CD4-positive, alpha-beta T cell treated with Interleukin-6 at 100 ng/mL for 8 hours (primary cell): Measurements from ENCODE around the gene WDR38.

ENCODE experiments used
- DNase-seq: peaks from one replicate; pipeline ENCODE4 v3.0.0-alpha.2; 2020; ENCODE audit warnings: mixed read lengths, low spot score

WDR38 gene

DNA sequence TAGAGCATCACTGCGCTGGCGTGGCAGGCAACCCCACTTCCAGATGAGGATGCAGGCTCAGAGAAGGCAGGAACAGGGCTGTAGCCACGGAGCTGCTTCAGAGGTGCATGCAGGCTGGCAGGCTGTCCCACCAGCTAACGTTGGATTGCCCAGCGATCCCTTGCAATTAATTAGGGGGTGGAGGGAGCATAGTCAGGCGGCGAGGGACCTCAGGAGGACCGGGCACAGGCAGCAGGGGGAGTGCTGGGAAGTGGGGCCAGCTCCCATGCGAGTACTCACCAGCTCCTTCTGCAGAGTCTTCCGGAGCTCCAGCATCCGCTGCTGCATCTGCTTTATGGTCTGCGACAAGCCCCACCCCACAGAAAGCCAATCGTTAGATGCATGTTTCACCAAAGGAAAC lies 29.0 kb downstream of the WDR38 start:
- no peak for DNase-seq

GRCh38 chr9:124884376-124884775 lies 31.1 kb downstream of the WDR38 start:
- no peak for DNase-seq

DNA sequence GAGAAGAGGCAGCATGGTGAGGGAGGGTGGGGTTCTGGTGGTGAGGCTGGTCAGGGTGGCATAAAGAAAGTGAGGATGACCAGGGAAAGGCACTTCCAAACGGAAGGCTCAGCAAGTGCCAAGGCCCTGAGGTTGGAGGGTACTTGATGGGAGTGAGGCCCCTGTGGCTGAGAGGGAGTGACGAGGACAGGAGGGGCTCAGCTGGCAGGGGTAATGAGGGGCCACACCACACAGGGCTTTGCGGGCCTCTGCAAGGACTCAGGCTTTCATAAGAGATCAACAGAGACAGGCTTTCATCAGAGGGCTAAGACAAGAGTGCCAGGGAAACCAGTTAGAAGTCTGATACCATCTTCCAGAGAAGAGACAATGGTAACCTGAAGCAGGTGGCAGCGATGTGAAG lies 32.3 kb downstream of the WDR38 start:
- no peak for DNase-seq

DNA sequence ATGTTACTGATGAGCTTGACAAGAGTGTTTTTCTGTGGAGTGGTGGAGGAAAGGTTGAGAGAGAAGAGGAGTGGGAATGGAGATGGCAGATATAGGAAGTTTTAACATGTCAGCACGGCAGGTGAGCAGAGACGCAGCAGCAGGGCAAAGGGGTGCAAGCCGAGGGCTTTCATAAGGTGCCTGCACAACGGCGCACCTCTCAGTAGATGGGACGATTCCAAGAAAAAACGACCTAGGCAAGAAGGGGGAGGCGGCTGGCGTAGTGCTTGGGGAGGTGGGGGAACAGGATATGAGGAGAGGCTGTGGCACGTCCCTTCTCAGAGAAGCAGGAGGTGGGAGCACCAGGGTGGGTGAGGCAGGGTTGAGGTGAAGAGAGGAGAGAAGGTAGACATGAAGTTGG lies 33.2 kb downstream of the WDR38 start:
- no peak for DNase-seq

DNA sequence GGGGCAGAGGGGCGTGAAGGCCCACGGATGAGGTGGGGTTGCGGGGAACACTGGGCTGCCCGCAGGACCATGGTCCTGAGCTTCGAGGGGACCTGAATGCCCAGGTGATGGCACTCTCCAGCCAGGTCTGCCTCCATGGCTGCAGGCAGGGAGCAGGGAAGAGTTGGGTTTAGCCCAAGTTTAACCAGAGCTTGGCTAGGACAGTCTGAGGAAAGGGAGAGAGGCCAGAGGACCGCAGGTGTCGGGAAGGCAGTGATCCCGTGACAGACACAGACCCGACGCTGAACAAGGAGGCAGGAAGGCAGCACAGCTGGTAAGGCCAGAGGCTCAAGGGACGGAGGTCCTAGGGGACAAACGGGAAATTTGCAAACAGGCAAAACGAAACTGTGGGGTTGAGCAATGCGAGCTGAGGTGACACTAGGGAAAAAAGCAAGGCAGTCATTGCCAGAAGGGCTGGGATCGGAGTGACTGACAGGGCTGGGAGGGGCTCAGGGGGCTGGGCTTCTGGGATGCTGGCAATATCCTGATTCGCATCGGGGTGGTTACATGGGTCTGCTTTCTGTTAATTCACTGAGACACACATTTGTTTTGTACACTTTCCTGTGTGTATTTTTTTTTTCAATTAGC lies 33.7 kb downstream of the WDR38 start:
- no peak for DNase-seq

DNA sequence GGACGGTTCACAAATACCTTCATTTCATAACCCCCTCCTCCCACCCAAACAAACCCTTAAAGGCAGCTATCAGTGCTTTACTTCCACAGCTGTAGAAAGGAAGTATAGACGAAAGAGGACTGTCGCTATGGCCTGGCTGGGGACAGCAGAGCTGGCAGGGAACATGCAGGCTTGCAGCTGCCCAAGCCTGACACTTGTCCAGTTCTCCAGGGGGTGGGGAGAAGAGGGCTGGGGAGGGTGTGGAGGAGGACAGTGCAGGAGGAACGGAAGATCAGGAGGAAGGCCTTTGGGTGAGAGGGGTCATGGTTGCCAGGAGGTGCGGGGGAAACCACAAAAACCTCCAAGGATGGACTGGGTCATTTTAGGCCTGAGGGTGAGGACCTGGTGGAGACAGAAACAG lies 34.6 kb downstream of the WDR38 start:
- DNase-seq = no peak

DNA sequence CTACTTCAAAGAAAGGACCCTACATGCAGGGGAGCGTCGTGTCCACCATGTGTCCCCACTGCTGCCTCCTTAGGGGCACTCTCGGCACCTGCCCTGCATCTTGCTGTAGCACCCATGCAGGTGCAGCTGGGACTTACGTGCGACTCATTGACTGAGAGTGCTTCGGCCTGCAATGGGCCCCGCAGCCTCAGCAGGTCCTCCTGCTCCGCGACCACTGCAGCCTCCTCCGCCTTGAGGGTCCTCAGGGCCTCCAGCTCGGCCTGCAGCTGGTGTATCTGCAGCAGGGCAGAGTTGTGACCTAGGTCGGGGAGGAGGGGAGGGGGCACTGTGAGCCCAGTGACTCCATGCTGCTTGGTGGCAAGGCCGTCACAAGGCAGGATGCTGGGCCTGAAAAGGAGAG lies 35.7 kb downstream of the WDR38 start:
- no peak for DNase-seq

DNA sequence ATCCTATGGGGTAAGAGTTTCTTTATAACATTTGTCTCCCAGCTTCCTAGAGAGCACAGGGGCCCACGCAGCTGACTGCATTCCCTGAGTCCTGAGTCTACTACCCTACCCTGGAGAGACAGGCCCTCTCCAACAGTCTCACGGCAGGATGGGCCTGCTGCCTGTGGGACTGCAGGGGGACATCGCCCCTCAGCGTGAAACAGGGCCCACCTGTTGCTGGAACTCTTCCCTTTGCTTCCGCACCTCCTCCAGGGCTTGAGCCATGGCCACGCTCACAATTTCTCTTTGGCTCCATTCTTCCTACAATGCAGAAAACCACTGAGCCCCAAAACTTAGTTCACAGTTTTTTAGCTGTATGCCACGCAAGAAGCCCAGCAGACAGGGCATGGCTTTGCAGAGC lies 36.9 kb downstream of the WDR38 start:
- no peak for DNase-seq

- no peak for DNase-seq
Observed at GRCh38 chr9:124894035-124894740, 40.9 kb downstream of the WDR38 start.

GRCh38 chr9:124894741-124895170 lies 41.5 kb downstream of the WDR38 start:
- DNase-seq = peak; percentile 36

DNA sequence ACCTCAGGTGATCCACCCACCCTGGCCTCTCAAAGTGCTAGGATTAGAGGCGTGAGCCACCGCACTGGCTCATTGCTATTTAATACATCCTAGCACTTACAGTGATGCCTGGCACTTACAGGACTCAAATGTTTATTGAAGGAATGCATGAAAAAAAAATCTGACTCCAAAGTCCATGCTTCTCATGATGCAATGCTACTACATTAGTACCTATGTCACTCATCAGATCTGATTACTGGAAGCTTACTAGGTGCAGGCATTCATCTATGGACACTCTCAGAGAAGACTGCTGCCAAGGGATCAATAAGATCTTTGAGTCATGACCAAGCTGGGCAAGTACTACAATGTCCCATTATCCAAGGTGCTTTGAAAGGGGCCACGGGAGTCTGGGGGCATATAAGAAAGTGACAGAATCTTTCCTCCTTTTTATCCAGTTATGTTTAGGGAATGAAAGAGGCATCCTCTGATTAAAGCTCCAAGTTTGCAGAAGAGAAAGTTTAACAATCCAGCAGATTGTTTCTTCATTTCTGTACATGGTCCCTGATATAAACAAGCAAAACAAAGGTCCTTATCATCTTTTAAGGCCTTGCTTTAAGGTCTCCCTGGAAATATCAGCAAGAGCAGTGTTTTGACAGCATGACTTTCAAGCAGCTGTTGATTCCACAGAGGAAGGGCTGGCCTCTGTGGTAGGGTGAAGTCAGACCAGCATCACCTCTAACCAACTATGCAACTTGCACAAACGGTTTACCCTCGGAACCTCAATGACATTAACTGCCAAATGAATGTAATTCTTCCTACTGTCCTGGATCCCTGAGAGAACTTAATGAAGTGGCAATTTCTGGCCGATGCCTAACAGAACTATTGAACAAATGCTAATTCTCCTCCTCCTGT lies 44.6 kb downstream of the WDR38 start:
- no peak for DNase-seq

- DNase-seq = no peak
Observed at GRCh38 chr9:124899845-124900244, 46.6 kb downstream of the WDR38 start.

- no peak for DNase-seq
Observed at GRCh38 chr9:124906966-124907365, 53.7 kb downstream of the WDR38 start.
